Myometrial cell (primary cell): ENCODE measurements around the gene PI4KB. TPM values are rescaled to one million over a fixed set of nuclear protein-coding genes. Genes with fewer than 3 reads are reported as not detected.

Experiments used
- total RNA-seq: library from RNA; depleted of rRNA; stranded (reverse); fragments of >200 nt; gene quantifications from 2 replicates; pipeline ENCODE4 v1.2.3, GENCODE V29; 2015

The PI4KB gene
- total RNA-seq: 78.7 and 82.9 TPM in 2 replicates

DNA sequence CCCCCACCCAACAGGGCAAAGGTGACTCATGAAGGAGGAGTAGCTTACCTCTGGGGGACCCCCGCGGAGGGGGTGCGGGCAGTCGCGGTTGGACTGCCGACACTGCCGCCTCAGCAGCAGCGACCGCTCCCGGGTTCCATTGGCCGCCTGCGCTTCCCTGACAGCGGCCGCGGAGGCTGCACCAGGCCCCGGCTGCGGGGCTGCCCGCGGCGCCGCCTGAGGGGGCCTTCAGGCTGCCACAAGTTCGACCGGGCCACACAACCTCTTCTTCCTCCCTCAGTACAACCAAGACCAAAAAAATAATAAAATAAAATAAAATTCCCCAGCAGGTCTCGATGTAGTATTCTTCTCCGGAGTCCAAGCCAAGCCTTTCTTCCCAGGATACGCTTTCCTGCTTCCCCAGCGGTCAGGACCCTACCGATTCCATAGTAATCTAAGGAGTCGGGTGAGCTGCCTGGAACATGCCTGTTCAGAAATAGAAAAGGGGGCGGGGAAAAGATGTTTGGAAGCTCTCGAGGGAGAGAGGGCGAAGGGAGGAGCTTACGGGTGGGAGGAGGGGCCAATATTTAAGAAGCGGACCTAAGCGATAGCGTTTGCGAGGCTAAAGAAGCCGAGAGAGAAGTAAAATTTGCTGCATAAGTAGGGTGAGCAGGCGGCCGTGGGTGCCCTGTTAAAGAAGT, at the start of gene PI4KB:
Gene PI4KB (minus strand): TSS at position 194 of the 680 bp plus-strand sequence. CDS start 10,935 bp downstream, outside the sequence.

GRCh38 chr1:151372058-151372934, 45.1 kb upstream of the PI4KB start, which contains the start of gene SELENBP1:
Gene SELENBP1 (minus strand): TSS chr1:151372705. CDS start chr1:151372641, 64 bp downstream.

DNA sequence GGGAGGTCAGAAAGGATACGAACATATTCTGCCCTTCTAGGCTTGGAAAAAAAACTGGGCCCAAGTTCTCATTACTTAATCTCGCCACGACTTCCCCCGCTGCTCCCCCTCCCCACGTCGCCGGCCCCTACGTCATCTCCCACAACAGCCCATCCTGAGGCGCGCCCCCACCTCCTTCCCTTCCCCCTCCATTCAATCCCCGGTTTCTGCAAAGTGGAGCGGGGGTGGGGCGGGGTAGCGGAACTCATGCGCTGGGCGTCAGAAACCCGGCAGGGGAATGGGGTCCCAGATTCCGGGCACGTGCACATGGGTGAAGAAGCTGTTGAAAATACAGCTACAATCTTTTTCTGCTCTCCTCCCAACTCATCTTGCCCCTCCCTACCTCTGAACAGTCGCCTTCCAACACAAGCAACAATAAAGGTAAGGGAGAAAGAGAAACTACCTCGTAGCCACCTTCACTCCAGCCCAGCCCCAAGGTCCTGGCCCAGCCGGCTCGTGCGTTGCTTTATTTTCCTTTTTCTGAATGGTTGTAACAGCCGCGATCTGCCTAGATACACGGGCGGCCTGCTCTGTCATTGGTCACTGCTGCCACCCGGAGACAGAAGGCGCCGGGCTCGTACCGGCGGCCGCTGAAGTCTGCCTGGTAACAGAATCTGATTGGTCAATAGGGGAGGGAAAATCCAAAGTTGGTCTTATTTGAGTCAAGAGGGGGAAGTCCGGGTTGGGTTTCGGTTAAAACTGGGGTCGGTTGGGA, 19.7 kb upstream of the PI4KB start, which contains the start of gene RFX5:
Gene RFX5 (minus strand): TSS at position 484 of the 754 bp plus-strand sequence. CDS start 932 bp downstream, outside the sequence.

GRCh38 chr1:151281969-151282882, 45.0 kb downstream of the PI4KB start, which contains the start of gene ZNF687:
Gene ZNF687 (plus strand): TSS chr1:151282299. CDS start chr1:151286292, 3,993 bp downstream.

GRCh38 chr1:151254217-151255213, 72.7 kb downstream of the PI4KB start, which contains the start of gene PSMD4:
Gene PSMD4 (plus strand): TSS chr1:151254734. CDS start chr1:151254783, 49 bp downstream.

Other genes starting within 250 kb of the PI4KB start
- gene SEMA6C, start 180.8 kb downstream of the PI4KB start, total RNA-seq: 1.4 and 3.4 TPM in 2 replicates
- not detected in 2 replicates for gene TNFAIP8L2, start 170.8 kb downstream of the PI4KB start, total RNA-seq
- 4.9 and 8.3 TPM in 2 replicates for gene LYSMD1, start 161.5 kb downstream of the PI4KB start, total RNA-seq
- 18.6 and 29.1 TPM in 2 replicates for gene SCNM1, start 161.3 kb downstream of the PI4KB start, total RNA-seq
- gene TMOD4, start 151.4 kb downstream of the PI4KB start, total RNA-seq: not detected in 2 replicates
- 47.3 and 58.8 TPM in 2 replicates for gene VPS72, start 137.2 kb downstream of the PI4KB start, total RNA-seq
- gene PIP5K1A, start 128.9 kb downstream of the PI4KB start, total RNA-seq: 55.3 and 69.5 TPM in 2 replicates
- 235 and 269 TPM in 2 replicates for gene PSMD4, start 72.7 kb downstream of the PI4KB start, total RNA-seq
- gene ZNF687, start 45.1 kb downstream of the PI4KB start, total RNA-seq: 15.1 and 24.5 TPM in 2 replicates
- gene RFX5, start 19.8 kb upstream of the PI4KB start, total RNA-seq: 49.0 and 49.4 TPM in 2 replicates
- 49.6 and 53.0 TPM in 2 replicates for gene SELENBP1, start 45.3 kb upstream of the PI4KB start, total RNA-seq
- 401 and 482 TPM in 2 replicates for gene PSMB4, start 72.2 kb upstream of the PI4KB start, total RNA-seq
- gene POGZ, start 132.1 kb upstream of the PI4KB start, total RNA-seq: 14.7 and 15.3 TPM in 2 replicates
- not detected in 2 replicates for gene CGN, start 184.0 kb upstream of the PI4KB start, total RNA-seq
- 8.1 and 8.5 TPM in 2 replicates for gene TUFT1, start 212.9 kb upstream of the PI4KB start, total RNA-seq